NT2/D1 (cell line): ENCODE results near the gene RASL10A.
A peak's percentile ranks its signal among the peaks of the same experiment; 100 is the strongest.

Source experiments
- DNase-seq: peaks from one replicate; pipeline ENCODE4 v3.0.0-alpha.2; 2011; ENCODE audit warnings: low read depth, low spot score
- H3K27me3 ChIP-seq: 2 replicates; pipeline ENCODE4 v1.6.0; 2011; ENCODE audit warnings: mild to moderate bottlenecking; ENCODE audit not compliant: insufficient read length, insufficient read depth
- H3K36me3 ChIP-seq: 2 replicates; pipeline ENCODE4 v1.6.1; 2011; ENCODE audit warnings: mild to moderate bottlenecking, low read length, mixed read lengths; ENCODE audit not compliant: insufficient read depth, insufficient read length
- H3K4me1 ChIP-seq: 2 replicates; pipeline ENCODE4 v1.5.1; 2011; ENCODE audit not compliant: insufficient read depth, insufficient read length
- H3K4me3 ChIP-seq: 2 replicates; pipeline ENCODE4 v1.5.1; 2011; ENCODE audit warnings: low read depth; ENCODE audit not compliant: insufficient read length
- H3K9ac ChIP-seq: 2 replicates; pipeline ENCODE4 v1.6.0; 2011; ENCODE audit warnings: low read depth; ENCODE audit not compliant: insufficient read length
- H3K9me3 ChIP-seq: 2 replicates; pipeline ENCODE4 v1.5.1; 2011; ENCODE audit warnings: mild to moderate bottlenecking, low read length; ENCODE audit not compliant: insufficient read depth
- SUZ12 ChIP-seq: IDR thresholded peaks from 2 replicates; pipeline ENCODE4 v1.6.1; 2011; ENCODE audit not compliant: insufficient read length, insufficient read depth; ENCODE audit errors: extremely low read depth
- YY1 ChIP-seq: IDR thresholded peaks from 2 replicates; pipeline ENCODE4 v1.6.1; 2011; ENCODE audit not compliant: insufficient read length, insufficient read depth
- ZNF274 ChIP-seq: IDR thresholded peaks from 2 replicates; pipeline ENCODE4 v1.6.1; 2011; ENCODE audit warnings: mild to moderate bottlenecking, low read depth, low read length

Gene RASL10A

DNA sequence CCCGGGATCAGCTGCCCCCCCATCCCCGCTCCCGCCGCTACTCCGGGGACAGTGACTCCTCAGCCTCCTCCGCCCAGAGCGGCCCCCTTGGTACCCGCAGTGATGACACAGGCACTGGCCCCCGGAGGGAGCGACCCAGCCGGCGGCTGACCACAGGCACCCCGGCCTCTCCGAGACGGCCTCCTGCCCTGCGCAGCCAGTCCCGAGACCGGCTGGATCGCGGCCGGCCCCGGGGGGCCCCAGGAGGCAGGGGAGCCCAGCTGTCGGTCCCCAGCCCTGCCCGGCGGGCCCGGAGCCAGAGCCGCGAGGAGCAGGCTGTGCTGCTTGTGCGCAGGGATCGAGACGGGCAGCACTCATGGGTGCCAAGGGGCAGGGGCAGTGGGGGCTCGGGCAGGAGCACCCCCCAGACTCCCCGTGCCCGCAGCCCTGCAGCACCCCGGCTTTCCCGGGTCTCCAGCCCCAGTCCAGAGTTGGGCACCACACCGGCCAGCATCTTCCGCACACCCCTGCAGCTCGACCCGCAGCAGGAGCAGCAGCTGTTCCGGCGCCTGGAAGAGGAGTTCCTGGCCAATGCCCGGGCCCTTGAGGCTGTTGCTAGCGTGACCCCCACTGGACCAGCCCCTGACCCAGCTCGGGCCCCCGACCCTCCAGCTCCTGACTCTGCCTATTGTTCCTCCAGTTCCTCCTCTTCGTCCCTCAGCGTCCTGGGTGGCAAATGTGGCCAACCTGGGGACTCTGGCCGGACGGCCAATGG is 3.9 kb downstream of the RASL10A start:
- no peak for DNase-seq
- H3K9me3 ChIP-seq: no peaks in the 10 kb centered on the region
- peaks cover 29% of the 10 kb centered on the region for H3K36me3 ChIP-seq
- TF ChIP-seq YY1: no peak
- TF ChIP-seq ZNF274: no peak
- TF ChIP-seq SUZ12: no peak
- peaks cover 31% of the 10 kb centered on the region for H3K27me3 ChIP-seq
- peaks cover 26% of the 10 kb centered on the region for H3K4me1 ChIP-seq
- no peak overlapping the region for H3K4me3 ChIP-seq
- no peak overlapping the region for H3K9ac ChIP-seq

DNA sequence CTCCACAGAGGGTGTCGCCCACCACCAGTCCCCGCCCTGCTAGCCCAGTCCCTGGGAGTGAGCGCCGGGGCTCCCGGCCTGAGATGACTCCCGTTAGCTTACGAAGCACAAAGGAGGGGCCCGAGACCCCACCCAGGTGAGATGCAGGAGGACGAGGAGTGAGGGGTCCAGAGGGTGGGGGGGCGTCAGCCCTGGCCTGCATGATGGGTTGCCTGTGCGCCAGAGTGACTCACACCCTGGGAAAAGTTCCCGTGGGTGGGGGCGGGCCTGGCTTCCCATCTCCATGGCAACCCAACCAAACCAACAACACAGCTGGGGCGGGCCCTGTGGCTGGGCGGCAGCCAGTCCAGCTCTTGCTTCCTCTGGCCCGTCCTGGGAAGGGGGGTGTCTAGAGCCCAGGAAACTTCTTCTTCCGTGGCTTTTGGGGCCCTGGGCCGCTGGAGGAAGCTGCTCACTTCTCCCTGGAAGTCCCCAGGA is 4.6 kb downstream of the RASL10A start:
- H3K4me1 ChIP-seq: peaks cover 25% of the 10 kb centered on the region
- H3K9ac ChIP-seq: no peak overlapping the region
- TF ChIP-seq YY1 (no peak), ZNF274 (no peak)
- H3K36me3 ChIP-seq: peaks cover 29% of the 10 kb centered on the region
- peaks cover 24% of the 10 kb centered on the region for H3K27me3 ChIP-seq
- H3K4me3 ChIP-seq: no peak overlapping the region
- DNase-seq: peak; percentile 47
- H3K9me3 ChIP-seq: no peaks in the 10 kb centered on the region

DNA sequence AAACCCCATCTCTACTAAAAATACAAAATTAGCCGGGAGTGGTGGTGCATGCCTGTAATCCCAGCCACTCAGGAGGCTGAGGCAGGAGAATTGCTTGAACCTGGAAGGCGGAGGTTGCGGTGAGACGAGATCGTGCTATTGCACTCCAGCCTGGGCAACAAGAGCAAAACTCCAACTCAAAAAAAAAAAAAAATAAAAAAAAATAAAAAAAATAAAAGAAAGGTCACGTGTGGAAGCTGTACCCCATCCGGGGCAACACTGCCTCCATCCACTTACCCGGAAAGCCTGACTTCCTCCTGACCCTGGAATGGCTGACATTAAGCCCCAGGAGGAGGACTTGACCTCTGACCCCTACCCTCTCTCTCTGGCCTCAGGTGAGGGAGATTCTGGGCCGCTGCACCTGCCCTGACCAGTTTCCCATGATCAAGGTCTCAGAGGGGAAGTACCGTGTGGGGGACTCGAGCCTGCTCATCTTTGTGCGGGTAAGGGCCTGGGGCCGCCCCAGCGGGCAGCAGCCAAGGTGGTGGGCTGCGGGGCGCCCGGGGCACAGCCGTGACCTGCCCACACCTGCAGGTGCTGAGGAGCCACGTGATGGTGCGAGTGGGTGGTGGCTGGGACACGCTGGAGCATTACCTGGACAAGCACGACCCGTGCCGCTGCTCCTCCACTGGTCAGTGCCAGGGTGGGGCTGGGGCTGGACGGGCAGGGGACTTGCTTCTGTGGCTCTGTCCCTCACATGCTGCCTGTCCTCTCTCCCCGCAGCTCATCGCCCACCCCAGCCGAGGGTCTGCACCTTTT is 5.2 kb downstream of the RASL10A start:
- H3K9me3 ChIP-seq: no peaks in the 10 kb centered on the region
- TF ChIP-seq YY1 (no peak), SUZ12 (no peak), ZNF274 (no peak)
- DNase-seq: no peak
- peaks cover 29% of the 10 kb centered on the region for H3K36me3 ChIP-seq
- no peak overlapping the region for H3K9ac ChIP-seq
- H3K4me3 ChIP-seq: no peak overlapping the region
- H3K4me1 ChIP-seq: peaks cover 29% of the 10 kb centered on the region
- H3K27me3 ChIP-seq: peaks cover 21% of the 10 kb centered on the region

DNA sequence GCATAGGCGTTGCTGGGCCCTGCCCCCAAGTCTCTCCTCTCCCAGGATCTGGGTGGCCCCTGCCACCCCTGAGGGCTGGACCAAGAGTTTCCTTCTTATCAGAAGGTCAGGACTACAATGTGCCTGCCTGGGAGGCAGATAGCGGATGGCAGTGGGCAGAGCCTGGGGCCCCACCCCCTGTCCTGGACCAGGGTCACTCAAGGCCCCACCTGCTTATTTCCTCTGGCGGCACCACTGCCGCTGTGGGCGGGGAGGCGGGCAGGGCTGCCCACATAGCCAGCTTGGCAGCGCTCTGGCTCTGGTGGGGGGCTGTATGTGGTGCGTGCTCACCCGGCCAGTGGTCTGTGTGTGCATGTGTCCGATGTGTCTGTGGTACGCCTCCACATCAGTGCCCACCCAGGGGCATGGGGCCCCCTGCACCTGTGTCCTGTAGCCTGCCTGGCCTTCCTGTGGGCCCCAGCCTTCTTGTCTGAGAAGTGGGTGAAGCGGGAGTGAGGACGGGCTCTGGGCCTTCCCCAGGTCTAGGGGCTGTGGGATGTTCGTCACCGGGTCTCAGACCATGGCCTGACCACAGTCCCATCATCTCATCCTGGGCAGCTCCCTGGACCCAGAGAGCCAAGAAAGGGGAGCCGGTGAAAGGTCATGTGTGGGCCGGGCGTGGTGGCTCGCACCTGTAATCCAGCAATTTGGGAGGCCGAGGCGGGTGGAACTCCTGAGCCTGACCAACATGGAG is 6.0 kb downstream of the RASL10A start:
- H3K9ac ChIP-seq: no peak overlapping the region
- TF ChIP-seq ZNF274: no peak
- peaks cover 15% of the 10 kb centered on the region for H3K27me3 ChIP-seq
- H3K36me3 ChIP-seq: peaks cover 29% of the 10 kb centered on the region
- peaks cover 32% of the 10 kb centered on the region for H3K4me1 ChIP-seq
- H3K9me3 ChIP-seq: no peaks in the 10 kb centered on the region
- DNase-seq: no peak
- no peak overlapping the region for H3K4me3 ChIP-seq

DNA sequence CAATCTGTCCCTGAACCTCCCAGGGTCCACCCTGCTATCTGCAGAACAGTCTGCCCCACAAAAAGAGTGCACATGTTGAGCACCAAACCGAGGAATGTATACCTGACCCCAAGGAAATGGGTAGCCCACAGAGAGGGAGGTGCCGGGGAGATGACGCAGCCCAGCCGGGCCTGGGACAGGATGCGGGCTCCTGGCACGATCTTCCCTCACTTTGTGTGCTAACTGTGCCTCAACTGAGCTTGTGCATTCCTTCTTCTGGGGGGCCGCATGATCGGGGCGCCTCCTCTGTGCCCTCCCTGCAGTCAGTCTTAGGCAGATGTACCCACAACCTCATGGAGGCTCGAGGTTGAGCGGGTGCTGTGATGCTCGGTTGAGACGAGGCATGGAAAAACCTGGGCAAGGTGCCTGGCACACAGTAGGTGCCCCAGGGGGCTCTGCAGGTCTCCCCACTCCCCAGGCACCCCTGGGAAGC is 6.7 kb downstream of the RASL10A start:
- TF ChIP-seq ZNF274: no peak
- no peak for TF ChIP-seq SUZ12
- no peak for TF ChIP-seq YY1
- Histone ChIP-seq H3K36me3 (peaks cover 29% of the 10 kb centered on the region), H3K4me3 (no peak overlapping the region), H3K9ac (peak overlapping the region; percentile 44), H3K9me3 (no peaks in the 10 kb centered on the region), H3K4me1 (peaks cover 32% of the 10 kb centered on the region), H3K27me3 (peaks cover 8% of the 10 kb centered on the region)
- DNase-seq: no peak

DNA sequence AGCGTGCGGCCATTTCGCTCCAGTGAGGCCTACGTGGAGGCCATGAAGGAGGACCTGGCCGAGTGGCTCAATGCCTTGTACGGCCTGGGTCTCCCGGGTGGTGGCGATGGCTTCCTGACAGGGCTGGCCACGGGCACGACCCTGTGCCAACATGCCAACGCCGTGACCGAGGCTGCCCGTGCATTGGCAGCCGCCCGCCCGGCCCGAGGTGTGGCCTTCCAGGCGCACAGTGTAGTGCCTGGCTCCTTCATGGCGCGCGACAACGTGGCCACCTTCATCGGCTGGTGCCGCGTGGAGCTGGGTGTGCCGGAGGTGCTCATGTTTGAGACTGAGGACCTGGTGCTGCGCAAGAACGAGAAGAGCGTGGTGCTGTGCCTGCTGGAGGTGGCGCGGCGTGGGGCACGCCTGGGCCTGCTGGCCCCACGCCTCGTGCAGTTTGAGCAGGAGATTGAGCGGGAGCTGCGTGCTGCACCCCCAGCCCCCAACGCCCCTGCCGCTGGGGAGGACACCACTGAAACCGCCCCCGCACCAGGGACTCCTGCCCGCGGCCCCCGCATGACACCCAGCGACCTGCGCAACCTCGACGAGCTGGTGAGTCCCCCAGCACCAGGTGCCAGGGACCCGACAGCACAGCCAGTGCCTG is 7.2 kb downstream of the RASL10A start:
- Histone ChIP-seq H3K36me3 (peaks cover 29% of the 10 kb centered on the region), H3K9me3 (no peaks in the 10 kb centered on the region), H3K4me1 (peaks cover 27% of the 10 kb centered on the region), H3K4me3 (no peak overlapping the region), H3K9ac (peak overlapping the region; percentile 44), H3K27me3 (peaks cover 3% of the 10 kb centered on the region)
- no peak for DNase-seq
- TF ChIP-seq ZNF274 (no peak), SUZ12 (no peak), YY1 (no peak)
